ENCODE measurements around the gene NREP.

The NREP gene

GRCh38 chr5:111753884-111754589, 3.0 kb downstream of the NREP start:
- Mint-ChIP-seq H3K9me3 (peaks cover 3% of the 10 kb centered on the region), H3K4me1 (peaks cover 52% of the 10 kb centered on the region), H3K27ac (peak overlapping the region; percentile 80 to 99 (median 98)), H3K4me3 (peak overlapping the region; percentile 86 to 98 (median 89)), H3K36me3 (ENCODE audit: low read depth) (peaks cover 64% of the 10 kb centered on the region), H3K27me3 (ENCODE audit: low read depth) (no peaks in the 10 kb centered on the region)
- no peak for TF ChIP-seq CTCF (IDR thresholded peaks at IDR 0.05; ENCODE audit: unreplicated experiment in 3 of 3)

DNA sequence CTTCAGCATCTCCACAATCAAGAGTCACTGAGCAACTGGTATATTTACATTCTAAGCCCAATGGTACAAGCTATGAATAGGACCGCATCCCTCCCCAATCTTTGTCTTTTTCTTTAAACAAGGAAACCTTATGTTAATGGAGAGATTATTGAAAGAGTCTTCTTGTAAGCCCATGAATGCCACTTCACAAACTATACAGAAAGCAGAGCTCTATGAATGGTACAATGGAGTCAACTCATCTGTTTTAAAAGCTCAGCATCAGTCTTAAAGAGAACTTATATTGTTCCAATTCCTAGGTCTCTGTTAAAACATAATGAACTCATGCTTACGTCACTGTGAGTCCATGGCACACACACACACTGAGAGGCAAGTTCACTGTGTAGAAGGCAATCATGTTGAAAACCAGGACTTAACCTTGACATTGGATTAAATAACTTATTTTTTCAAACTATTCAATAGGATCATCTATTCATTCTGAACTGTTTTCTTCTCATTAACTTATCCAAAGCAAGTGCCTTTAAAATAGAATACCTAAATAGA, 4.5 kb downstream of the NREP start:
- no peak for TF ChIP-seq CTCF (IDR thresholded peaks at IDR 0.05; ENCODE audit: unreplicated experiment in 3 of 3)
- peak overlapping the region; percentile 81 to 83 (median 83) for H3K4me3 Mint-ChIP-seq
- peaks cover 77% of the 10 kb centered on the region for H3K36me3 Mint-ChIP-seq (ENCODE audit: low read depth)
- H3K27me3 Mint-ChIP-seq (ENCODE audit: low read depth) = no peaks in the 10 kb centered on the region
- H3K27ac Mint-ChIP-seq = peak overlapping the region; percentile 40 to 78 (median 71)
- H3K4me1 Mint-ChIP-seq = peaks cover 58% of the 10 kb centered on the region
- H3K9me3 Mint-ChIP-seq = peaks cover 3% of the 10 kb centered on the region

DNA sequence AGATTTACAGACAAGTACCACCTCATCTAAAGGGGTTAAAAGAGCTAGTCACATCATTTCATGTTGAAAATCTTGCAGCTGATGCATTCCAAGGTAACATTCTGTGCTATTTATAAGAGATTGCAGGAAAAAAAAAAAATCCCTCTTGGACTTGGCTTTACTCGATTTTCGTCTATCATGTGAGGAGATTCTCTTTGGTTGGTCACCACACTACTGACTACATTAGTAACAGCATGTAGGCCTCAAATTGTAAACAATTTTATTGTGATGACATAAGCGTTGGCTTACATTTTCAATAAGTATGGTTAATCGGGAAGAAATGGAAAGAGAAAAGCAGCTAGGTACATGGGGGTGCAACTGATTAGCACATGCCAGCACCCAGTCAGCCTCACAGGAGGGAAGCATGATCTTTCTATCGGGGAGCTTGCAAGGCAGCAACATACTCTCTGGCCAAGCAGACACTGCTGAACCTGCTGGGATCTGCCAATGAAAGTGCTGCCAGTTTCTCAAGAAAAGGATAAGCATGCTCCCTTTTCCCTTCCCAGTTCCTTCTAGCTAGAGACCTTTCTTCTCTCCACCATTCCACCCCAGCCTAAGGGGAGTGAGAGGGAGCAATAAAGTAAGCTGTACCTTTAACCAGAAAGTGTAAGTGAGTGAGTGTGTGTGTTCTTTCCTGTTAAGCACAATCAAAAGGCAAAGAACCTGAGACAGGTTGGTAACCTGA, 7.5 kb downstream of the NREP start:
- Mint-ChIP-seq H3K4me3 (peak overlapping the region in 1 of 3 experiments; percentile 3), H3K9me3 (peaks cover 3% of the 10 kb centered on the region), H3K36me3 (ENCODE audit: low read depth) (peaks cover 82% of the 10 kb centered on the region)

GRCh38 chr5:111748304-111748763, 8.7 kb downstream of the NREP start:
- H3K9me3 Mint-ChIP-seq = peaks cover 3% of the 10 kb centered on the region
- peaks cover 74% of the 10 kb centered on the region for H3K36me3 Mint-ChIP-seq (ENCODE audit: low read depth)
- H3K4me1 Mint-ChIP-seq = peaks cover 82% of the 10 kb centered on the region
- peak overlapping the region; percentile 36 to 99 (median 70) for H3K27ac Mint-ChIP-seq
- no peak overlapping the region for H3K4me3 Mint-ChIP-seq
- no peak for TF ChIP-seq CTCF (IDR thresholded peaks at IDR 0.05; ENCODE audit: unreplicated experiment in 3 of 3)
- H3K27me3 Mint-ChIP-seq (ENCODE audit: low read depth) = no peaks in the 10 kb centered on the region

More for the DNA sequence above, 7.5 kb downstream of the NREP start:
- Mint-ChIP-seq H3K27me3 (ENCODE audit: low read depth) (no peaks in the 10 kb centered on the region), H3K4me1 (peaks cover 80% of the 10 kb centered on the region), H3K27ac (peak overlapping the region; percentile 39 to 99 (median 52))
- TF ChIP-seq CTCF (IDR thresholded peaks at IDR 0.05; ENCODE audit: unreplicated experiment in 3 of 3) = no peak

DNA sequence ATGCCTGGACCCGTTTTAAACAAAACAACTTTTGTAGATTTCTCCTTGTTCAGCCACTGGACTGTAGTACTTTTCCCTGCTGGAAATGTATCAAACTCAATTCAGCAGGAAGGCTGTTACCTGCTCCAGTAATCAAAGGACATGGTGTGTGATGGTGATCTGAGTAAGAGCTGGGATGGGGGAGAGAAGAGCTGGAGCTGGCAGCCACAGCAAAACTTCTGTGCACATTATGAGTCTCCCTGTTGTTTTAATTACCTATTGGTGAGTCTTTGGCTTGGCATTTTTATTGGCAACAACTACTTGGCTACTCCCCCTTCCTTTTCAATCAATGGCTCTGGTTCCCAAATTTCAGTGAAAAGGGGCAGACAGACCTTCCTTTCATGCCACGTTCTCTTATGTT, 9.7 kb downstream of the NREP start:
- H3K4me3 Mint-ChIP-seq = peak overlapping the region in 1 of 3 experiments; percentile 2
- H3K4me1 Mint-ChIP-seq = peaks cover 82% of the 10 kb centered on the region

More for the DNA sequence above, 9.7 kb downstream of the NREP start:
- no peak for TF ChIP-seq CTCF (IDR thresholded peaks at IDR 0.05; ENCODE audit: unreplicated experiment in 3 of 3)
- H3K27ac Mint-ChIP-seq = peak overlapping the region; percentile 74 to 99 (median 87)
- H3K27me3 Mint-ChIP-seq (ENCODE audit: low read depth) = no peaks in the 10 kb centered on the region
- H3K36me3 Mint-ChIP-seq (ENCODE audit: low read depth) = peaks cover 65% of the 10 kb centered on the region
- peaks cover 2% of the 10 kb centered on the region for H3K9me3 Mint-ChIP-seq

Measured in nephron (organoid).